Mesendoderm (in vitro differentiated cells): ENCODE measurements around the gene AHCTF1.
A peak's percentile ranks its signal among the peaks of the same experiment; 100 is the strongest.

Source experiments
- DNase-seq: peaks from one replicate; pipeline ENCODE4 v3.0.0; 2013
- H2AK5ac ChIP-seq: 2 replicates; pipeline ENCODE4 v1.6.1; 2013; ENCODE audit warnings: low read length, inconsistent platforms
- H2BK120ac ChIP-seq: 2 replicates; pipeline ENCODE4 v1.6.1; 2013; ENCODE audit warnings: low read depth, mild to moderate bottlenecking, low read length, moderate library complexity, mixed read lengths
- H2BK15ac ChIP-seq: replicated peaks from 2 replicates; pipeline ENCODE4 v1.6.1; 2013; ENCODE audit warnings: low read depth, mild to moderate bottlenecking, moderate library complexity
- H2BK5ac ChIP-seq: 2 replicates; pipeline ENCODE4 v1.6.1; 2013; ENCODE audit warnings: low read length, inconsistent platforms
- H3K18ac ChIP-seq: 2 replicates; pipeline ENCODE4 v1.6.1; 2013; ENCODE audit warnings: mild to moderate bottlenecking, low read length, mixed read lengths
- H3K23ac ChIP-seq: one replicate; pipeline ENCODE4 v1.6.1; 2013; ENCODE audit warnings: low read length
- H3K27ac ChIP-seq: 2 replicates; pipeline ENCODE4 v1.5.1; 2013; ENCODE audit warnings: low read depth, mild to moderate bottlenecking, inconsistent platforms, low read length, moderate library complexity
- H3K27me3 ChIP-seq: 2 replicates; pipeline ENCODE4 v1.6.1; 2013; ENCODE audit warnings: low read length, control low read depth, mild to moderate bottlenecking, inconsistent platforms; ENCODE audit not compliant: insufficient read depth, poor library complexity
- H3K36me3 ChIP-seq: 2 replicates; pipeline ENCODE4 v1.6.1; 2013; ENCODE audit warnings: low read length, inconsistent platforms; ENCODE audit not compliant: control insufficient read depth, insufficient read depth
- H3K4ac ChIP-seq: one replicate; pipeline ENCODE4 v1.6.1; 2013; ENCODE audit warnings: low read depth, mild to moderate bottlenecking, low read length, moderate library complexity
- H3K4me1 ChIP-seq: 2 replicates; pipeline ENCODE4 v1.6.1; 2013; ENCODE audit warnings: low read depth, low read length, inconsistent platforms; ENCODE audit not compliant: control insufficient read depth
- H3K4me2 ChIP-seq: 2 replicates; pipeline ENCODE4 v1.6.1; 2013; ENCODE audit warnings: low read length
- H3K4me3 ChIP-seq: 2 replicates; pipeline ENCODE4 v1.5.1; 2013; ENCODE audit warnings: mild to moderate bottlenecking, low read length
- H3K56ac ChIP-seq: one replicate; pipeline ENCODE4 v1.6.1; 2013; ENCODE audit warnings: low read length
- H3K79me1 ChIP-seq: 2 replicates; pipeline ENCODE4 v1.6.1; 2013; ENCODE audit warnings: low read length, inconsistent platforms
- H3K79me2 ChIP-seq: 2 replicates; pipeline ENCODE4 v1.6.1; 2013; ENCODE audit warnings: mild to moderate bottlenecking, low read length; ENCODE audit not compliant: control insufficient read depth, insufficient read depth
- H3K9ac ChIP-seq: 2 replicates; pipeline ENCODE4 v1.6.1; 2013; ENCODE audit warnings: low read length, inconsistent platforms
- H4K5ac ChIP-seq: one replicate; pipeline ENCODE4 v1.6.1; 2013; ENCODE audit warnings: low read length
- H4K8ac ChIP-seq: one replicate; pipeline ENCODE4 v1.6.1; 2013; ENCODE audit warnings: low read depth, mild to moderate bottlenecking, control low read depth, low read length, moderate library complexity
- WGBS: extraction: QIAGEN DNeasy Blood & Tissue Kit; methylation state at CpG from one replicate; pipeline ENCODE4 v1.1.7; 2013; ENCODE audit warnings: low lambda C conversion rate, missing lambda C conversion rate; ENCODE audit not compliant: insufficient coverage; ENCODE audit errors: extremely low coverage; 5-methylcytosine and 5-hydroxymethylcytosine counted together

The AHCTF1 gene

GRCh38 chr1:246793356-246793896 is 138.3 kb downstream of the AHCTF1 start:
- Histone ChIP-seq H4K8ac (no peak overlapping the region), H3K79me2 (no peaks in the 10 kb centered on the region), H3K23ac (no peak overlapping the region), H3K18ac (no peak overlapping the region), H2BK15ac (no peak overlapping the region), H3K36me3 (no peaks in the 10 kb centered on the region), H3K79me1 (no peaks in the 10 kb centered on the region), H3K27me3 (no peaks in the 10 kb centered on the region), H3K4me1 (peaks cover 20% of the 10 kb centered on the region), H3K56ac (peak overlapping the region; percentile 39), H3K27ac (no peak overlapping the region), H3K4me2 (no peak overlapping the region), H2BK120ac (no peak overlapping the region), H3K9ac (no peak overlapping the region), H2AK5ac (no peak overlapping the region), H3K4me3 (no peak overlapping the region), H4K5ac (no peak overlapping the region), H2BK5ac (no peak overlapping the region), H3K4ac (no peak overlapping the region)
- no peak for DNase-seq
- no CpG with 5 or more reads among the region's 6 CpGs for WGBS

GRCh38 chr1:246792603-246793002 is 139.1 kb downstream of the AHCTF1 start:
- Histone ChIP-seq H4K8ac (no peak overlapping the region), H2AK5ac (no peak overlapping the region), H4K5ac (no peak overlapping the region), H3K27me3 (no peaks in the 10 kb centered on the region), H3K4me1 (peaks cover 20% of the 10 kb centered on the region), H3K18ac (no peak overlapping the region), H3K4me3 (no peak overlapping the region), H3K79me2 (no peaks in the 10 kb centered on the region), H3K23ac (no peak overlapping the region), H3K27ac (no peak overlapping the region), H3K36me3 (no peaks in the 10 kb centered on the region), H2BK5ac (no peak overlapping the region), H3K56ac (no peak overlapping the region), H3K79me1 (no peaks in the 10 kb centered on the region), H2BK15ac (no peak overlapping the region), H2BK120ac (no peak overlapping the region), H3K4ac (peak overlapping the region; percentile 65), H3K4me2 (no peak overlapping the region), H3K9ac (no peak overlapping the region)
- no CpG with 5 or more reads among the region's 25 CpGs for WGBS
- no peak for DNase-seq

- Histone ChIP-seq H3K79me2 (no peaks in the 10 kb centered on the region), H3K23ac (no peak overlapping the region), H3K36me3 (no peaks in the 10 kb centered on the region), H3K4me3 (no peak overlapping the region), H2BK15ac (no peak overlapping the region), H2BK120ac (no peak overlapping the region), H3K4me1 (peaks cover 20% of the 10 kb centered on the region), H4K8ac (no peak overlapping the region), H3K27me3 (no peaks in the 10 kb centered on the region), H3K4me2 (no peak overlapping the region), H2AK5ac (no peak overlapping the region), H3K9ac (no peak overlapping the region), H3K79me1 (no peaks in the 10 kb centered on the region), H4K5ac (no peak overlapping the region), H3K56ac (no peak overlapping the region), H2BK5ac (no peak overlapping the region), H3K4ac (no peak overlapping the region), H3K18ac (no peak overlapping the region), H3K27ac (no peak overlapping the region)
- DNase-seq: no peak
- whole genome bisulfite sequencing: no CpG with 5 or more reads among the region's 17 CpGs
Observed at GRCh38 chr1:246791303-246791918, 140.3 kb downstream of the AHCTF1 start.

GRCh38 chr1:246790833-246791232 is 140.9 kb downstream of the AHCTF1 start:
- no peaks in the 10 kb centered on the region for H3K27me3 ChIP-seq
- no peak overlapping the region for H2BK5ac ChIP-seq
- no peaks in the 10 kb centered on the region for H3K79me1 ChIP-seq
- H2AK5ac ChIP-seq: no peak overlapping the region
- no peak overlapping the region for H3K23ac ChIP-seq
- no peak overlapping the region for H4K5ac ChIP-seq
- no peaks in the 10 kb centered on the region for H3K79me2 ChIP-seq
- H3K4me3 ChIP-seq: no peak overlapping the region
- H3K36me3 ChIP-seq: no peaks in the 10 kb centered on the region
- no peak overlapping the region for H3K56ac ChIP-seq
- H3K4ac ChIP-seq: no peak overlapping the region
- no peak overlapping the region for H2BK15ac ChIP-seq
- H4K8ac ChIP-seq: no peak overlapping the region
- H3K27ac ChIP-seq: no peak overlapping the region
- H3K4me2 ChIP-seq: no peak overlapping the region
- no peak for DNase-seq
- no peak overlapping the region for H3K9ac ChIP-seq
- peaks cover 20% of the 10 kb centered on the region for H3K4me1 ChIP-seq
- no CpG with 5 or more reads among the region's 19 CpGs for WGBS
- no peak overlapping the region for H2BK120ac ChIP-seq
- H3K18ac ChIP-seq: no peak overlapping the region

GRCh38 chr1:246790364-246790763 is 141.4 kb downstream of the AHCTF1 start:
- no peak overlapping the region for H3K23ac ChIP-seq
- WGBS: no CpG with 5 or more reads among the region's 7 CpGs
- H2BK15ac ChIP-seq: no peak overlapping the region
- H3K36me3 ChIP-seq: no peaks in the 10 kb centered on the region
- no peak overlapping the region for H3K18ac ChIP-seq
- H4K8ac ChIP-seq: no peak overlapping the region
- no peak overlapping the region for H3K4ac ChIP-seq
- no peaks in the 10 kb centered on the region for H3K79me2 ChIP-seq
- H3K9ac ChIP-seq: no peak overlapping the region
- peaks cover 20% of the 10 kb centered on the region for H3K4me1 ChIP-seq
- H3K27me3 ChIP-seq: no peaks in the 10 kb centered on the region
- H3K27ac ChIP-seq: no peak overlapping the region
- DNase-seq: no peak
- H4K5ac ChIP-seq: no peak overlapping the region
- no peak overlapping the region for H3K56ac ChIP-seq
- H2AK5ac ChIP-seq: no peak overlapping the region
- H3K4me3 ChIP-seq: no peak overlapping the region
- H3K79me1 ChIP-seq: no peaks in the 10 kb centered on the region
- H2BK5ac ChIP-seq: no peak overlapping the region
- no peak overlapping the region for H3K4me2 ChIP-seq
- no peak overlapping the region for H2BK120ac ChIP-seq
